Measurements from ENCODE around the gene CSH2.

GRCh38 chr17:63855185-63855584 lies 18.3 kb downstream of the CSH2 start:
- TF ChIP-seq CTCF (IDR thresholded peaks at IDR 0.05) (no peak), POLR2AphosphoS5 (IDR thresholded peaks at IDR 0.05) (no peak), POLR2A (IDR thresholded peaks at IDR 0.05) (no peak)

Data from prostate gland (tissue), 2 donors.